Measurements from ENCODE around the gene SMPDL3B.

GRCh38 chr1:27967884-27968466 is 33.2 kb downstream of the SMPDL3B start:
- TF ChIP-seq, protein P1, sequence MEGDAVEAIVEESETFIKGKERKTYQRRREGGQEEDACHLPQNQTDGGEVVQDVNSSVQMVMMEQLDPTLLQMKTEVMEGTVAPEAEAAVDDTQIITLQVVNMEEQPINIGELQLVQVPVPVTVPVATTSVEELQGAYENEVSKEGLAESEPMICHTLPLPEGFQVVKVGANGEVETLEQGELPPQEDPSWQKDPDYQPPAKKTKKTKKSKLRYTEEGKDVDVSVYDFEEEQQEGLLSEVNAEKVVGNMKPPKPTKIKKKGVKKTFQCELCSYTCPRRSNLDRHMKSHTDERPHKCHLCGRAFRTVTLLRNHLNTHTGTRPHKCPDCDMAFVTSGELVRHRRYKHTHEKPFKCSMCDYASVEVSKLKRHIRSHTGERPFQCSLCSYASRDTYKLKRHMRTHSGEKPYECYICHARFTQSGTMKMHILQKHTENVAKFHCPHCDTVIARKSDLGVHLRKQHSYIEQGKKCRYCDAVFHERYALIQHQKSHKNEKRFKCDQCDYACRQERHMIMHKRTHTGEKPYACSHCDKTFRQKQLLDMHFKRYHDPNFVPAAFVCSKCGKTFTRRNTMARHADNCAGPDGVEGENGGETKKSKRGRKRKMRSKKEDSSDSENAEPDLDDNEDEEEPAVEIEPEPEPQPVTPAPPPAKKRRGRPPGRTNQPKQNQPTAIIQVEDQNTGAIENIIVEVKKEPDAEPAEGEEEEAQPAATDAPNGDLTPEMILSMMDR (conservative IDR thresholded peaks at IDR 0.05; ENCODE audit: low read depth, low read length), result no peak
- TF ChIP-seq POLR2A (IDR thresholded peaks at IDR 0.05; ENCODE audit: low read depth, low read length), result no peak
- no peak for TF ChIP-seq BHLHE40 (IDR thresholded peaks at IDR 0.05; ENCODE audit: low read depth, low read length)
- TF ChIP-seq MXI1 (IDR thresholded peaks at IDR 0.05; ENCODE audit: borderline replicate concordance, low read depth, low read length), result no peak
- no peak for TF ChIP-seq RAD21 (IDR thresholded peaks at IDR 0.05; ENCODE audit: low read length)

Measured in IMR-90 (cell line).